Neural progenitor cell (in vitro differentiated cells): ENCODE results near the gene KIAA1549.

Source experiments
- EZH2 ChIP-seq: fragments of 200-600 bp; sonication (generic); IDR thresholded peaks from 2 replicates; pipeline ENCODE4 v1.6.1; 2017; ENCODE audit warnings: antibody characterized with exemption, mild to moderate bottlenecking, moderate library complexity
- EZH2phosphoT487 ChIP-seq: fragments of 200-600 bp; sonication (generic); IDR thresholded peaks from 2 replicates; pipeline ENCODE4 v1.6.1; 2017; ENCODE audit warnings: antibody characterized with exemption
- TF ChIP-seq, protein P1 (sequence below): fragments of 200-600 bp; sonication (generic); IDR thresholded peaks from 2 replicates; pipeline ENCODE4 v1.5.1; 2017; ENCODE audit warnings: antibody characterized with exemption, mild to moderate bottlenecking

DNA sequence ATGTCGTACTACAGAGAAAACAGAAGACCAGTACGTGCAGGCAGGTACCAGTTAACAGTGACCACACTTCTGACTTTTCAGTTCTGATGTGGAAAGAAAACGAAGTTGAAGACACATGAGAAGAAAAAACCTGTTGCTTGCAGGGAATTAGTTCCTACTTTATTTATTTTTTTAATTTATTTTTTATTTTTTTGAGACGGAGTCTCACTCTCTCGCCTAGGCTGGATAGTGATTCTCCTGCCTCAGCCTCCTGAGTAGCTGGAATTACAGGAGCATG is 109.4 kb downstream of the KIAA1549 start:
- TF ChIP-seq, protein P1, sequence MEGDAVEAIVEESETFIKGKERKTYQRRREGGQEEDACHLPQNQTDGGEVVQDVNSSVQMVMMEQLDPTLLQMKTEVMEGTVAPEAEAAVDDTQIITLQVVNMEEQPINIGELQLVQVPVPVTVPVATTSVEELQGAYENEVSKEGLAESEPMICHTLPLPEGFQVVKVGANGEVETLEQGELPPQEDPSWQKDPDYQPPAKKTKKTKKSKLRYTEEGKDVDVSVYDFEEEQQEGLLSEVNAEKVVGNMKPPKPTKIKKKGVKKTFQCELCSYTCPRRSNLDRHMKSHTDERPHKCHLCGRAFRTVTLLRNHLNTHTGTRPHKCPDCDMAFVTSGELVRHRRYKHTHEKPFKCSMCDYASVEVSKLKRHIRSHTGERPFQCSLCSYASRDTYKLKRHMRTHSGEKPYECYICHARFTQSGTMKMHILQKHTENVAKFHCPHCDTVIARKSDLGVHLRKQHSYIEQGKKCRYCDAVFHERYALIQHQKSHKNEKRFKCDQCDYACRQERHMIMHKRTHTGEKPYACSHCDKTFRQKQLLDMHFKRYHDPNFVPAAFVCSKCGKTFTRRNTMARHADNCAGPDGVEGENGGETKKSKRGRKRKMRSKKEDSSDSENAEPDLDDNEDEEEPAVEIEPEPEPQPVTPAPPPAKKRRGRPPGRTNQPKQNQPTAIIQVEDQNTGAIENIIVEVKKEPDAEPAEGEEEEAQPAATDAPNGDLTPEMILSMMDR, result no peak
- TF ChIP-seq EZH2phosphoT487 (no peak), EZH2 (no peak)
